Uterus (tissue), 2 donors: ENCODE data around the gene SLC16A7.

Source experiments
- CTCF ChIP-seq, 4 experiments: fragments of 200-600 bp in 2 of 4; fragments of 450-650 bp in 2 of 4; sonication (generic) in 2 of 4; IDR thresholded peaks; one replicate each; pipeline ENCODE4 v1.5.1; 2016 to 2019; ENCODE audit warnings: antibody characterized with exemption in 4 of 4, mild to moderate bottlenecking in 2 of 4, moderate library complexity in 1 of 4
- POLR2A ChIP-seq, 2 donors: fragments of 450-650 bp; IDR thresholded peaks; one replicate each; pipeline ENCODE4 v1.6.1; 2016; ENCODE audit warnings: antibody characterized with exemption in 2 of 2, mild to moderate bottlenecking in 1 of 2, moderate library complexity in 1 of 2

DNA sequence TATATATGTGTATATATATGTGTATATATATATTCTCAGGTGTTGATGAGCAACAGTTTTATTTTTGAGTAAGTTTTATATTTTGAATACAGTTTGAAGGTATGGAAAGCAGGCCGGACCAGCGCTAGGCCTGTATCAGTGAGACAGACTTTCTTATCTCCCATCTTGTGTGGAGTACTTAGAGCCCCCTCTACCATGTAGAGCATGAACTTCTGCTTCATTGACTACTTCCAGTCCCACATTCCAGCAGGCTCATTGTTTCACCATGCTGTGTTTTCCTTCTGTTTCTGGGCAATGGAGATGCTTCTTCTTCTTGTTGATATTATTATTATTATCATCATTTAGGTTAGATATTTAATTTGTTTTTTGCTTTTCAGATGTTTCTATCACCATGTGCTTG lies 76.4 kb downstream of the SLC16A7 start:
- no peak for TF ChIP-seq CTCF (IDR thresholded peaks at IDR 0.05)
- no peak for TF ChIP-seq POLR2A (IDR thresholded peaks at IDR 0.05)
